Stomach smooth muscle (tissue), 2 donors: ENCODE results near the gene GBE1.
"Not testable (repeated sequence)": the region's sequence is repeated elsewhere in the genome, so short reads cannot be mapped to it uniquely, and the experiment has no call there.

Experiments
- H3K27ac ChIP-seq: one replicate; pipeline ENCODE4 v1.7.0; 2013; ENCODE audit warnings: mild to moderate bottlenecking, low read length, inconsistent platforms
- H3K27me3 ChIP-seq, 2 donors: one replicate each; pipeline ENCODE4 v1.7.0; 2013; ENCODE audit warnings: low read length in 2 of 2; ENCODE audit not compliant: insufficient read depth in 2 of 2, control insufficient read depth in 1 of 2
- H3K36me3 ChIP-seq, 2 donors: one replicate each; pipeline ENCODE4 v1.7.0; 2013; ENCODE audit warnings: low read length in 2 of 2; ENCODE audit not compliant: control insufficient read depth in 2 of 2, insufficient read depth in 2 of 2
- H3K4me1 ChIP-seq: one replicate; pipeline ENCODE4 v1.7.0; 2013; ENCODE audit warnings: low read length; ENCODE audit not compliant: control insufficient read depth, insufficient read depth
- H3K4me3 ChIP-seq, 2 donors: one replicate each; pipeline ENCODE4 v1.7.0; 2013; ENCODE audit warnings: low read length in 2 of 2
- H3K9ac ChIP-seq, 2 donors: one replicate each; pipeline ENCODE4 v1.7.0; 2013; ENCODE audit warnings: low read length in 2 of 2, mild to moderate bottlenecking in 1 of 2
- H3K9me3 ChIP-seq, 2 donors: one replicate each; pipeline ENCODE4 v1.7.0; 2013; ENCODE audit warnings: low read length in 2 of 2; ENCODE audit not compliant: control insufficient read depth in 2 of 2
- donor health status: healthy.
- donor health status: Pancreatic carcinoma.

GBE1 gene

DNA sequence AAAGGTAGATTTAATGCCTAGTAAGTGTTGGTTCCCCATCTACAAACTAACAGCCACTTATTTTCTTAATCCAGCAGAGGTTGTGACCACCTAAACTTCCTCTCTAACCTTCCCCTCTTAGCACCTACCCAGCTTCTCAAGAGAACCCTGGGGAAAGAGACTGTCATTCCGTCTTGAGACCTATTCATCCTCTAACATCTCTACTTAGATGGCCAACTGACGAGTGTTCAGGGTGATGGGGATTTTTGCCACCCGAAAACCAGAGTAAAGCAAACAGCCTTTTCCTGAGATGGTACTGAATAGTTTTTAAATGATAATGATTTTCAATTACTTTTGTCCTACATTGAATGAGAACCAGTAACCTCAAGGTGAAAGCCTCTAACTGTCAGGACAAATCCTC, 9.3 kb upstream of the GBE1 start:
- no peaks in the 10 kb centered on the region for H3K27me3 ChIP-seq
- H3K4me3 ChIP-seq, result no peak overlapping the region
- no peaks in the 10 kb centered on the region for H3K36me3 ChIP-seq
- H3K4me1 ChIP-seq, result no peaks in the 10 kb centered on the region
- no peak overlapping the region for H3K9ac ChIP-seq
- no peak overlapping the region for H3K27ac ChIP-seq
- H3K9me3 ChIP-seq, result no peaks in the 10 kb centered on the region

DNA sequence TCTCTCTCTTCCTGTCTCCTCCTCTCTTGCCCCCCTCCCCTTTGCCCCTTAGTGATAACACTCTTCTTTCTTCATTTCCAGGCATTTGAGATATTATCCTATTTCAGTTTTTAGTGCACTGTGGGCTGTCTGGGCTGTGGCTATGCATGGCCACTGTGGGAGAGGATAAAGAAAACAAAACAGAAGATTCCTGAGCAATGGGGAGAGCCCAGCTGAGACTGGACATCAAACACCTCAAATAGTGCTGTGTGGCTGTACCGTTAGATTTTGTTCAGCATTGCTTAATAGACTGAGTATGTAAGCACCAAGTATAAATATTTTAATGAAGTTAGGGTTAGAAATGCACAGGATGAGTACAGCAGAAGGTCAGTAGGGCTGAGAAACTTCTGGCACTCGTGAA, 7.9 kb upstream of the GBE1 start:
- Histone ChIP-seq H3K36me3 (no peaks in the 10 kb centered on the region), H3K4me1 (no peaks in the 10 kb centered on the region), H3K27me3 (no peaks in the 10 kb centered on the region)

DNA sequence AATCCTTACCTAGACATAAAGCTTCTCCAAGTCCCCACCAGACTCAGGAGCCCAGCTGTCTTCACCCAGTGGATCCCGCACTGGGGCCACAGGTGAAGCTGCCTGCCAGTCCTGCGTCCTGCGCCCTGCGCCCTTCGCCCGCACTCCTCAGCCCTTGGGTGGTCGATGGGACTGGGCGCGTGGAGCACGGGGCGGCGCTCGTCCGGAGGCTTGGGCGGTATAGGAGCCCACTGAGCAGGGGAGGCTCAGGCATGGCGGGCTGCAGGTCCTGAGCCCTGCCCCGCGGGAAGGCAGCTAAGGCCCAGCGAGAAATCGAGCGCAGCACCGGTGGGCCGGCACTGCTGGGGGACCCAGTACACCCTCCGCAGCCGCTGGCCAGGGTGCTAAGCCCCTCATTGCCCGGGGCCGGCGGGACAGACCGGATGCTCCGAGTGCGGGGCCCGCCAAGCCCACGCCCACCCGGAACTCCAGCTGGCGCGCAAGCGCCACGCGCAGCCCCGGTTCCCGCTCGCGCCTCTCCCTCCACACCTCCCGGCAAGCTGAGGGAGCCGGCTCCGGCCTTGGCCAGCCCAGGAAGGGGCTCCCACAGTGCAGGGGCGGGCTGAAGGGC, 5.9 kb upstream of the GBE1 start:
- not testable (repeated sequence) for H3K27ac ChIP-seq, H3K9me3 ChIP-seq, H3K9ac ChIP-seq, H3K27me3 ChIP-seq, H3K4me1 ChIP-seq, H3K36me3 ChIP-seq, H3K4me3 ChIP-seq

More for the DNA sequence above, 7.9 kb upstream of the GBE1 start:
- Histone ChIP-seq H3K4me3 (no peak overlapping the region), H3K9me3 (no peaks in the 10 kb centered on the region), H3K9ac (no peak overlapping the region), H3K27ac (no peak overlapping the region)

DNA sequence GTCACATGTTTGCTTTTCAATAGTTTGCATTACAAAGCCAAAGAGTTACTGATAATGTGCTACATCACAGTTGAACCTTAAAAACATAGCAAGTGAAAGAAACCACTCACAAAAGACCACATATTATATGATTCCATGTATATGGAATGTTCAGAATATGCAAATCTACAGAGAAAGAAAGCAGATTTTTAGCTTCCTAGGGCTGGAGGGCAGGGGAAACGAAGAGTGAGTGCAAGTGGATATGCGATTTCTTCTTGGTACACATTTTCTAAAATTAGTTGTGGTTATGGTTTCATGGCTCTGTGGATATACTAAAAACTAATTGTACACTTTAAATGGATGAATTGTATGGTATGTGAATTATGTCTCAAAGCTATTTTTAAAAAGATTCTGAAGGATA, 4.0 kb upstream of the GBE1 start:
- peaks cover 8% of the 10 kb centered on the region for H3K4me1 ChIP-seq
- H3K36me3 ChIP-seq, result no peaks in the 10 kb centered on the region
- no peak overlapping the region for H3K27ac ChIP-seq
- H3K9ac ChIP-seq, result no peak overlapping the region
- H3K4me3 ChIP-seq, result no peak overlapping the region
- no peaks in the 10 kb centered on the region for H3K27me3 ChIP-seq
- H3K9me3 ChIP-seq, result no peaks in the 10 kb centered on the region

GRCh38 chr3:81764665-81765064, 3.2 kb upstream of the GBE1 start:
- Histone ChIP-seq H3K36me3 (no peaks in the 10 kb centered on the region), H3K27ac (no peak overlapping the region), H3K4me3 (no peak overlapping the region), H3K9ac (no peak overlapping the region), H3K27me3 (no peaks in the 10 kb centered on the region), H3K9me3 (no peaks in the 10 kb centered on the region), H3K4me1 (peaks cover 8% of the 10 kb centered on the region)

GRCh38 chr3:81764002-81764401, 2.6 kb upstream of the GBE1 start:
- Histone ChIP-seq H3K27ac (no peak overlapping the region), H3K9ac (no peak overlapping the region), H3K36me3 (no peaks in the 10 kb centered on the region)

DNA sequence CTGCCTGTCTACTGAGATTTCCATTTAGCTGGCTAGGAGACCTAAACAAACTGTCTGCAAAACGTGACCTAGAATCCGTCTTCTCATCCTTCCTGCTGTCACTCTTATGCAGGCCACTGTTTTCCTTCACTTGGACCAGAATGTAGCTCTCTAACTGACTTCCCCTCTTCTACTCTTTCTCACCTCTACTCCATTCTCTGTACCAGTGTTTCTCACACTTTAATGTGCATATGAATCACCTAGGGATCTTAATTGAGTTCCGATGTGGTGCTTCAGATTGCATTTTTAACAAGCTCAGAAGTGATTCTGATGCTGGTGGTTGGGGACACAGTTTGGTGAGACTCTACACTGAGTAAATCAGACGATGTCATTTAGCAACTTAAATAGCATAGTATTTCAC, 1.6 kb upstream of the GBE1 start:
- Histone ChIP-seq H3K27me3 (no peaks in the 10 kb centered on the region), H3K4me1 (peaks cover 8% of the 10 kb centered on the region), H3K9me3 (no peaks in the 10 kb centered on the region), H3K9ac (no peak overlapping the region), H3K4me3 (no peak overlapping the region), H3K36me3 (no peaks in the 10 kb centered on the region), H3K27ac (no peak overlapping the region)

More at GRCh38 chr3:81764002-81764401, 2.6 kb upstream of the GBE1 start:
- Histone ChIP-seq H3K9me3 (no peaks in the 10 kb centered on the region), H3K27me3 (no peaks in the 10 kb centered on the region), H3K4me3 (no peak overlapping the region), H3K4me1 (peaks cover 8% of the 10 kb centered on the region)

DNA sequence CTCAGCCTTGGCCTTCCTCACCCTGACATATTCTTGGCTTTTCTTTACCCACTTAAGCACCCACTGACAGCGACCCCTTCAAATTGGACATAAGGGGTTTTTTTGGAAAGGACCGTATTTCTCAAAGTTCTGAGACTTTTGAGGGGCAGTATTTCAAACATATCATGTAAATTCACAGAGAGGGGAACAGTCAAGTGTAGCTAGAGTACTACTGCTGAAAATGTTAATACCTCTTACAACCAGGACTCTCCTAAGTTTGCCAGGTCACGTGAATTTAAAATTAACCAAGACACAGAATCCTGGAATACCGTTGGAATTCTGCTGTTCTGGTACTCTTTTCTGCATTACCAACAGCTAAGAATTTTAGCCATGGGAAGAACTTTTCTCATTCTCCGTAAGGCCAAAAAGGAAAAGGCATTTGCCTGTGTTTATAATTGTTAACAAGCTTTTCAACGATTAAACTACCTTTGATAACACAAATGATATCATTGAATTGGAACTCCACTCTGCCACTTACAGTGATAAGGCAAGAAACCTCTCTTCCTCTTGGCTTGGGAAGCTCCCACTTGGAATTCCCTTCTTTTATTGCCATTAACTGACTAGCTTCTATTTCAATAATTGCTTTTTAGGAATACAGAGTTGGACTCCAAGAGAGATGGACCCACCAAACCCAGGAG, 597 bp upstream of the GBE1 start:
- Histone ChIP-seq H3K9ac (peak overlapping the region; percentile 89 to 94), H3K4me1 (peaks cover 8% of the 10 kb centered on the region), H3K27ac (peak overlapping the region; percentile 96), H3K9me3 (no peaks in the 10 kb centered on the region), H3K36me3 (no peaks in the 10 kb centered on the region), H3K4me3 (peak overlapping the region; percentile 72 to 84), H3K27me3 (no peaks in the 10 kb centered on the region)

GRCh38 chr3:81760215-81760614, 1.2 kb downstream of the GBE1 start:
- Histone ChIP-seq H3K36me3 (no peaks in the 10 kb centered on the region), H3K4me3 (peak overlapping the region; percentile 72 to 84), H3K27ac (peak overlapping the region; percentile 96), H3K9ac (peak overlapping the region; percentile 89 to 94), H3K9me3 (no peaks in the 10 kb centered on the region), H3K27me3 (no peaks in the 10 kb centered on the region), H3K4me1 (peaks cover 8% of the 10 kb centered on the region)

- H3K9ac ChIP-seq, H3K27ac ChIP-seq, H3K4me3 ChIP-seq: not testable (repeated sequence)
Measured at GRCh38 chr3:81758771-81759170, 2.7 kb downstream of the GBE1 start.

DNA sequence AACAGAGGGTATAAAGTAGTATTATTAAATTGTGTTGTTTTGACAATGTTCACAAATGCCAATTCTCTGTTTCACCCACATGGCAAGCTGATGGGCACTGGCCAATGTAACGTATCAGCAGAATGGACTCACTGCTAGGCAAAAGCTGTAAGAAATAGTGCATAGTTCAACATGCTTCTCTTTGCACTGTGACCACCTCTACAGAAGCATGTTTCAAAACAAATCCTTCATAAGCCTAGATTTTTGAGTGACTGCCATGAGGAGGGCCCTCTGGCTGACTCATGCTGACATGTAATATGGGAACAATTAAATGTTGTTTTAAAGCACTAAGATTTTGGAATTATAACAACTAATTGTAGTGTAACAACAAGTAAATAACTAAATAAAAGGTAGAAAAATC, 3.2 kb downstream of the GBE1 start:
- H3K9ac ChIP-seq, result no peak overlapping the region
- H3K27ac ChIP-seq, result no peak overlapping the region
- H3K4me1 ChIP-seq, result peaks cover 8% of the 10 kb centered on the region

More at GRCh38 chr3:81758771-81759170, 2.7 kb downstream of the GBE1 start:
- not testable (repeated sequence) for H3K36me3 ChIP-seq, H3K4me1 ChIP-seq, H3K27me3 ChIP-seq, H3K9me3 ChIP-seq

More for the DNA sequence above, 3.2 kb downstream of the GBE1 start:
- H3K4me3 ChIP-seq, result no peak overlapping the region
- H3K36me3 ChIP-seq, result no peaks in the 10 kb centered on the region
- peaks cover 0 to 7% of the 10 kb centered on the region in 2 donors for H3K9me3 ChIP-seq
- H3K27me3 ChIP-seq, result no peaks in the 10 kb centered on the region
